Hepatocyte (in vitro differentiated cells): Measurements from ENCODE around the gene RPTN. TPM values are rescaled to one million over a fixed set of nuclear protein-coding genes. Genes with fewer than 3 reads are reported as not detected.

Experiments
- DNase-seq: peaks from one replicate; pipeline ENCODE4 v3.0.0-alpha.2; 2016; ENCODE audit warnings: low spot score
- H2AFZ ChIP-seq: fragments of 200-600 bp; sonication (generic); 2 replicates; pipeline ENCODE4 v1.6.0; 2016; ENCODE audit warnings: antibody characterized with exemption, mild to moderate bottlenecking
- H3K27ac ChIP-seq: fragments of 200-600 bp; sonication (generic); 2 replicates; pipeline ENCODE4 v1.5.1; 2016; ENCODE audit warnings: mild to moderate bottlenecking
- H3K27me3 ChIP-seq: fragments of 200-600 bp; sonication (generic); 2 replicates; pipeline ENCODE4 v1.6.1; 2016
- H3K36me3 ChIP-seq: fragments of 200-600 bp; sonication (generic); replicated peaks from 2 replicates; pipeline ENCODE4 v1.5.1; 2016; ENCODE audit warnings: low read depth; ENCODE audit not compliant: insufficient read depth
- H3K4me1 ChIP-seq: fragments of 200-600 bp; sonication (generic); 2 replicates; pipeline ENCODE4 v1.5.1; 2016; ENCODE audit warnings: mild to moderate bottlenecking, moderate library complexity; ENCODE audit not compliant: insufficient read depth
- H3K4me2 ChIP-seq: fragments of 200-600 bp; sonication (generic); 2 replicates; pipeline ENCODE4 v1.6.0; 2016
- H3K4me3 ChIP-seq: fragments of 200-600 bp; sonication (generic); 2 replicates; pipeline ENCODE4 v1.5.1; 2016; ENCODE audit warnings: mild to moderate bottlenecking
- H3K79me2 ChIP-seq: fragments of 200-600 bp; sonication (generic); 2 replicates; pipeline ENCODE4 v1.6.0; 2017; ENCODE audit warnings: mild to moderate bottlenecking
- H3K9me2 ChIP-seq: fragments of 200-600 bp; sonication (generic); replicated peaks from 2 replicates; pipeline ENCODE4 v1.6.0; 2017; ENCODE audit warnings: mild to moderate bottlenecking; ENCODE audit not compliant: insufficient read depth
- H3K9me3 ChIP-seq: fragments of 200-600 bp; sonication (generic); 2 replicates; pipeline ENCODE4 v1.5.1; 2016; ENCODE audit warnings: low read depth, mild to moderate bottlenecking
- H4K20me1 ChIP-seq: fragments of 200-600 bp; sonication (generic); 2 replicates; pipeline ENCODE4 v1.6.0; 2016; ENCODE audit warnings: mild to moderate bottlenecking; ENCODE audit not compliant: insufficient read depth, poor library complexity, severe bottlenecking
- CTCF ChIP-seq: fragments of 200-600 bp; sonication (generic); IDR thresholded peaks from 2 replicates; pipeline ENCODE4 v1.5.1; 2016; ENCODE audit warnings: antibody characterized with exemption, mild to moderate bottlenecking; ENCODE audit not compliant: poor library complexity
- EZH2 ChIP-seq: fragments of 200-600 bp; sonication (generic); IDR thresholded peaks from 2 replicates; pipeline ENCODE4 v1.6.1; 2016; ENCODE audit warnings: antibody characterized with exemption, mild to moderate bottlenecking, borderline replicate concordance
- EZH2phosphoT487 ChIP-seq: fragments of 200-600 bp; sonication (generic); IDR thresholded peaks from one replicate; pipeline ENCODE4 v1.6.1; 2018; ENCODE audit warnings: antibody characterized with exemption, mild to moderate bottlenecking, low read depth, moderate library complexity; ENCODE audit not compliant: unreplicated experiment, severe bottlenecking
- WGBS: methylation state at CpG from one replicate; pipeline ENCODE4 v1.1.6; 2016; ENCODE audit warnings: low lambda C conversion rate; ENCODE audit errors: missing lambda C conversion rate; 5-methylcytosine and 5-hydroxymethylcytosine counted together
- polyA plus RNA-seq: library from polyadenylated mRNA; unstranded; fragments of >200 nt; fragmentation: Nextera tagmentation; extraction: Ambion mirVana; gene quantifications from 2 replicates; pipeline ENCODE4 v1.2.1, GENCODE V29; 2016
- total RNA-seq: library from RNA; depleted of rRNA; stranded (reverse); fragments of >200 nt; gene quantifications from 2 replicates; pipeline ENCODE4 v1.2.3, GENCODE V29; 2014

RPTN gene
- total and polyA plus RNA-seq, 2 experiments from 2014 or later = not detected

- Histone ChIP-seq H3K4me1 (no peaks in the 10 kb centered on the region), H3K4me2 (no peak overlapping the region), H3K9me3 (no peaks in the 10 kb centered on the region), H2AFZ (no peak overlapping the region), H3K9me2 (no peaks in the 10 kb centered on the region), H3K4me3 (no peak overlapping the region), H3K27ac (no peak overlapping the region), H4K20me1 (no peaks in the 10 kb centered on the region), H3K79me2 (no peaks in the 10 kb centered on the region), H3K36me3 (no peaks in the 10 kb centered on the region), H3K27me3 (no peaks in the 10 kb centered on the region)
- TF ChIP-seq EZH2 = no peak
- TF ChIP-seq CTCF = peak; percentile 46
- DNase-seq = peak; percentile 37
- WGBS = 37% methylated on average over 9 of the region's 9 CpGs
These were observed 30.8 kb upstream of the RPTN start for GRCh38 chr1:152189657-152190442.

- no peak for DNase-seq
- no peak overlapping the region for H3K4me3 ChIP-seq
- no peaks in the 10 kb centered on the region for H3K9me2 ChIP-seq
- H3K27ac ChIP-seq = no peak overlapping the region
- no peaks in the 10 kb centered on the region for H3K27me3 ChIP-seq
- H3K36me3 ChIP-seq = no peaks in the 10 kb centered on the region
- WGBS = 87% methylated on average over 55 of the region's 62 CpGs
- H3K4me2 ChIP-seq = no peak overlapping the region
- TF ChIP-seq CTCF (no peak), EZH2phosphoT487 (no peak), EZH2 (no peak)
- H3K4me1 ChIP-seq = no peaks in the 10 kb centered on the region
- H4K20me1 ChIP-seq = no peaks in the 10 kb centered on the region
- H3K79me2 ChIP-seq = no peaks in the 10 kb centered on the region
- no peaks in the 10 kb centered on the region for H3K9me3 ChIP-seq
- H2AFZ ChIP-seq = no peak overlapping the region
These were observed 29.9 kb upstream of the RPTN start for GRCh38 chr1:152188673-152189591.

GRCh38 chr1:152186556-152187285, 27.7 kb upstream of the RPTN start:
- H3K27me3 ChIP-seq = no peaks in the 10 kb centered on the region
- H3K9me2 ChIP-seq = no peaks in the 10 kb centered on the region
- DNase-seq = no peak
- H3K4me3 ChIP-seq = no peak overlapping the region
- no peak overlapping the region for H2AFZ ChIP-seq
- no peak overlapping the region for H3K4me2 ChIP-seq
- H4K20me1 ChIP-seq = no peaks in the 10 kb centered on the region
- H3K9me3 ChIP-seq = no peaks in the 10 kb centered on the region
- WGBS = 49% methylated on average over 5 of the region's 5 CpGs
- no peak overlapping the region for H3K27ac ChIP-seq
- TF ChIP-seq EZH2 (no peak), CTCF (no peak), EZH2phosphoT487 (no peak)
- H3K79me2 ChIP-seq = no peaks in the 10 kb centered on the region
- no peaks in the 10 kb centered on the region for H3K4me1 ChIP-seq
- H3K36me3 ChIP-seq = no peaks in the 10 kb centered on the region
